GM18508 (cell line): ENCODE data around the gene CCDC91.

Experiments
- ATAC-seq: cut with Tn5 transposase; IDR thresholded peaks from one replicate; pipeline ENCODE4 v1.9.1; 2021; ENCODE audit warnings: moderate number of reproducible peaks; ENCODE audit not compliant: insufficient read depth, unreplicated experiment

The CCDC91 gene

GRCh38 chr12:28569698-28570411 lies 379.6 kb downstream of the CCDC91 start:
- ATAC-seq, result no peak

DNA sequence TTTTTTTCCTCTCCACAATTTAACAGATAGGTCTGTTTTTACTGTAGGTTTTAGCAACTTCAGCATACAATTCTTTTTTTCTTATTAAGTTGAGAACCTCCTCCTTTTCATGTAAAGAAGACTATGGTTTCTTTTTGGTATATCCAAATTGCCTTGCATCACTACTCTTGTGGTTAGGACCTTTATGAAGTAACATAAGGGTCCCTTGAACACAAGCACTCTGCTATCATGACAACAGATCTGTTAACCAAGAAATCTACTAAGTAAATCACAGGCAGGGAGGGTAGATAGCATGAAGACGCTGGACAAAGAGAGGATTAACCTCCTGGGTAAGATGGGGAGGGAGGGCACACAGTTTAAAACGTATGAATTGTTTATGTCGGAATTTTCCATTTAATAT lies 380.6 kb downstream of the CCDC91 start:
- no peak for ATAC-seq

DNA sequence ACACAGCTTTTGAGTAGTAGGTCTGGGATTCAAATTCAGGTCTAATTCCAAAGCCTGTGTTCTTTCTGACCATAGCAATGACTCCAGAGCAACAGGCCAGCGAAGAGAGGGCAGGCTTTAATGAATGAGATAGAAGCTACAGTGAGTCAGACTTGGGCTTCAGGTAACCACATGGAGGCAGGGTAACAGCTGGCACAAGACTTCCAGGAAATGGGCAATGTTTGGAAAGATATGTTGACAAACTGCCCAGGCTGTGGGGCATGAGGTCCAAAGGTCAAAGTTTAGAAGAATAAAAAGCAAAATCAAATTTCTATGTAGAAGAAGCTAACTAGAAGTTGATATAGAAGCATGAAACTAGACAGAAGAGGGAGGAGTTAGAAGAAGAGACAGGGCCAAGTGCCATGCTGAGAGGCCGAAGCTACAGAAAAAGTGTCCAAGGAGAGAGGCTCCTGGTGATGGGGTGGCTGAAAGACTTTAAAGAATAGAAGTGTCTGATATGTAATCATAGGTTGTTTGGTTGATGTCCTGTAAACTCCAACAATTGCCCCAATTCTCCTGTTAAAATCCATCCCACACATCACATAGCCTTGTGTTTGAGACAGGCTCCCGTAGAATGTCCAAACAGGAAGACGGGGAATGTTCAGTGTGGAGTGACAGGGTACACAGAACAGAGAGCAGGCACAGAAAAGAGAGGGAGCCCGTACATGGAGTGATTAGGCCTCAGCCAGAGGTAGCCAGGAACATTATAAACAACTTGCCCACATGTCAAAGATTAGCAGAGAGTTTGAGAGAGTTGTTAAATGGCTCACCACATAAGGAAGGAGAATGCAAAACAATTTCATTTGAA lies 384.7 kb downstream of the CCDC91 start:
- ATAC-seq, result no peak

DNA sequence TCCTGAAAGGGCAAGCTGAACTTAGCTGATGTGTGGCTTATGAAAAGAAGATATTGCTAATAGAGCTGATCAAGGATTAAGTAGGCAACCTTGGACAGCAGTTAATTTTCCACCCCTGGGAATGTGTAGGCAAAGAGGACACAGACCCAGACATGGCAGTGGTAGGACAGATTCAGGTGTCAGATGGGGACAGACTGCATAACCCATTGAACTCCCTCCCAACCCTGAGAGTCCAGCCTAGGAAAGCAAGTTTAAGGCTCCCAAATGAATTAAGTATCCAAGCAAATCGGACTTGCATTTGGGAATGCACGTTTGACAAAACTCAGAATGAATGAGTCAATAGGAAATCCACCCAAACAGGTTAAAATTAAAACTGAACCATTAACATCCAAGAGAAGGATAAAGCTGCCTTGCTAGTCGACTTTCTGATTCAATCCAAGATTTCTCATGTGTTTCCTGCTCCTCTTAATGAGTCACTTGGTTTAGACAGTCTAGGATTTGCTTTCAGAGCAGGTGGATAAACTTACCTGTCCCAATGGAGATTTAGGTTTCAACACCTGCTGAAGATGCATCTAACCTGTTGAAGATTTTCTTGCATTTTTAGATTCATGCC lies 385.4 kb downstream of the CCDC91 start:
- no peak for ATAC-seq

DNA sequence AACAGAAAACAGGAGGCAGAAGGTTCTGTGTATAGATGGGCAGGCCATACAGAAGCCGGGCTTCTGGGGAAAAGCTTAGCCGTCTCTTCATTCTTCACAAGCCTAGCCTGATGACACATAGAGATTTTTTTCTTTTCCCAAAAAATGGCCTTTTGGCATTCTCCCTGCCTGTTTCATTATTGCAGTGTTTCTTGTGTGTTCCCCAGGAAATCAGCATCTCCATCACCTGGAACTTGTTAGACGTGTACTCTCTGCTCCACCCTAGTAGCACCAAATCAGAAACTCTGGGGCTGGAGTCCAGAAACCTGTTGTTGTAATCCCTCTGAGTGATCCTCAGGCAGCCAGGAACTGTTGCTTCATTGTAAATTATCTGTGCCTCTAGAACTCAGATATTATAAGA lies 388.1 kb downstream of the CCDC91 start:
- no peak for ATAC-seq

GRCh38 chr12:28578833-28579252 lies 388.6 kb downstream of the CCDC91 start:
- no peak for ATAC-seq

- no peak for ATAC-seq
Measured at GRCh38 chr12:28582672-28583376, 392.6 kb downstream of the CCDC91 start.

DNA sequence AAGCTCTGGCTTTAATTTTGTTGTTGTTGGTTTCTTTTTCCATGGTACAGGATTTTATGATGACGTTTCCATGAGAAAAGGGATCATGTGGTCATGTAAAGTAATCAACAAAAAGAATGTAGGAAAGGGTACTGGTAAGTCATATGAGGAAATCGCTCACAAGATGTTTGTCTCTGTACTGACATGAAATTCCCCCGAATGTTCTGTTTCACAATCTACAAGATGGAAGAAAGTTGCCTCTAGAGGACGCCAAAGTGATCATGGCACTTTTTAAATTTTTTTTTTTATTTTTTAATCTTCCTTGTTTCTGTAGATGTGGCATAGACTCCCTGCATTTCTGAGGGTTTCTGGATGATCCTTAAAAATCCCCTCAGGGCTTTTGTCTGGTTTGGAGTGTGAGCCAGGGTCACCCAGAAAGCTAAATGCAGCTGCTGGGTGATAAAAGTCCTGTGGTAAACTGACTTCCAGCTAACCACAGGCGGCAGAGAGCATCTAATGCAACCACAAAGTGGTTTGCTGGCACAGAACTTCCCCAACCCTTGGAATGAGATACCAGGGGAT lies 393.5 kb downstream of the CCDC91 start:
- no peak for ATAC-seq

- ATAC-seq, result no peak
Measured at GRCh38 chr12:28585146-28585545, 394.9 kb downstream of the CCDC91 start.

DNA sequence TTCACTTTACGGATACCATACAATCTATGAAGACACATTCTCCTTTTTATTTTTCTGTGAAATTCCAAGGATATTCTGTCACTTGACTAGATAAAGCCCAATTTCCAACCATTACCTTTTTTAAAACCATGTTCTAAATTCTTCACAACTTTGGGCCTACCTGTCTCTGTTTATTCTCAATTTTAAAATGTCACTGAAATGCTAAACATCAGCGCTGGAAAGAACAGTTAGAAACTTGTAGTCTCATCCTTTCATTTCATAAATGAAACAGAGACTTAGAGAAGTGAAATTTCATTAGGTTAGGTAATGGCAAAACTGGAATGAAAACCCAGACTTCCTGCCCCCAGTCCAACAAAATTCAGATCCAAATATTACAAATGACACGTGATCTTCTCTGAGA lies 396.2 kb downstream of the CCDC91 start:
- ATAC-seq, result no peak

DNA sequence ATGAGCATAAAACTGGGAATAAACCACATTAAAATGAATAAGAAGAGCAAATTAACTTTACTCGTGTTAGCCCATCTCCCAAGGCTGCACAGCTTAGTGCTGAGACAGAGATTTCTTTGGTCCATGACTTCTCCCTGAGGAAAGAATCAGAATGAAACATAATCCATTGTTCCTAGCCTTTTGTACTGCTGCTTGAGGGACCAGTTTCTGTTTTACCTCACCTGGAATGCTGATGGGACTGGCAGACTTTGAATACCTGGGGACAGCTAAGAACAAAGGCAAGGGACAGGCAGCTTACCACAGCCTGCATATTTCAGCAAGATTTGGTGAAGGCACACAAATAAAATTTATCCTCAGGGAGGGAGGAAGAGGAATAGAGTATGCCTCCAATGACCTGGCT lies 401.6 kb downstream of the CCDC91 start:
- no peak for ATAC-seq
